Fibroblast of skin of left biceps (primary cell): ENCODE measurements around the gene DLGAP1.
"Not testable (repeated sequence)": the region's sequence is repeated elsewhere in the genome, so short reads cannot be mapped to it uniquely, and the experiment has no call there.

Experiments used
- DNase-seq, 2 experiments: peaks; one replicate each; pipeline ENCODE4 v3.0.0-alpha.2; 2013; ENCODE audit warnings: low read depth in 2 of 2

Gene DLGAP1

DNA sequence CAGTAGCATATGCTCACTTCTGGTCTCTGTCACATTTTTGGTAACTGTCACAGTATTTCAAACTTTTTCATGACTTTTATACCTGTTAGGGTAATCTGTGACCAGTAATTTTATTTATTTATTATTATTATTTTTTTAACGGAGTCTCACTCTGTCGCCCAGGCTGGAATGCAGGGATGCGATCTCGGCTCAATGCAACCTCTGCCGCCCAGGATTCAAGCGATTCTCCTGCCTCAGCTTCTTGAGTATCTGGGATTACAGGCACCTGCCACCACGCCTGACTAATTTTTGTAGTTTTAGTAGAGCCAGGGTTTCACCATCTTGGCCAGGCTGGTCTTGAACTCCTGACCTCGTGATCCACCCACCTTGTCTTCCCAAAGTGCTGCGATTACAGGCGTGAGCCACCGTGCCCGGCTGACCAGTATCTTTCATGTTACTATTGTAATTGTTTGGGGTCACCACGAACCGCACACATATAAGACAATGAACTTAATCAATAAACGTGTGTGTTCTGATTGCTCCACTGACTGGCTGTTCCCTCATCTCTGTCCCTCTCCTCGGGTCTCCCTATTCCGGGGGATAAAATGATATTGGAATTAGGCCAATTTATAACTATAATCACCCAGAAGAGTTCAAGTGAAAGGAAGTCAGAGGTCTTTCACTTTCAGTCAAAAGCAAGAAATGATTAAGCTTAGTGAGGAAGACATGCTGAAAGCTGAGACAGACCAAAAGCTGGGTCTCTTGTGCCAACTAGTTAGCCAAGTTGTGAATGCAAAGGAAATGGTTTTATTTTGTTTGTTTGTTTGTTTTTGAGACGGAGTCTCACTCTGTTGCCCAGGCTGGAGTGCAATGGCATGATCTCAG is 982.2 kb downstream of the DLGAP1 start:
- DNase-seq: no peak

DNA sequence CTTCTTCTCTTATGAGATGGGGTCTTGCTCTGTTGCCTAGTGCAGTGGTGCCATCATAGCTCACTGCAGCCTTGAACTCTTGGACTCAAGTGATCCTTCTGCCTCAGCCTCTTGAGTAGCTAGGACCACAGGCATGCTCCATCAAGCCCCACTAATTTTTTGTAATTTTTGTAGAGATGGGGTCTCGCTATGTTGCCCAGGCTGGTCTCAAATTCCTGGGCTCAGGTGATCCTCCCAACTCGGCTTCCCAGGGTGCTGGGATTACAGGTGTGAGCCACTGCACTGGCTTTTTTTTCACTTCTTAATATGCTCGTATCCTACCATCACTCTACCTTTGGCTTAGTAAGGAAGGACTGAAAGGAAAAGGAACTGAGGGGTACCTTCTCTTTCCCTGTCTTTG is 983.0 kb downstream of the DLGAP1 start:
- DNase-seq: not testable (repeated sequence)

- no peak for DNase-seq
Observed at GRCh38 chr18:3471141-3471648, 983.9 kb downstream of the DLGAP1 start.

DNA sequence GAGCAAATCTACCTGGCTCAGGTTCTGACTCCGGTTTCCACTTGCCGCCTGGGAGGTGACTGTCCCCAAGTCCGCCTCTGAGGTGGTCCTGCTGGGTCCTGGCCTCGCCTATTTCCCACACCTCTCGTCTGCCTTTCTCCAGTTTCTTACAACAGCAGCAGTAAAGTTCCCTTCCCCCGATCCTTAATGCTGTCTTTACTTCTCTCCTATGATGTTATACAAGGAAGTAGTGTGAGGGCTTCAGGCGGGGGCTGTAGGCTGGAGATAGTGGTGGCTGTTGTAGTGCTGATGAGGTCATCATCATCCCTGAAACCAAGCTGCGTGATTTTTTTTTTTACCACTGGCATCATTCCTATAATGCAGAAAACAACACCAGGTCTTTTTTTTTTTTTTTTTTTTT is 986.3 kb downstream of the DLGAP1 start:
- no peak for DNase-seq

DNA sequence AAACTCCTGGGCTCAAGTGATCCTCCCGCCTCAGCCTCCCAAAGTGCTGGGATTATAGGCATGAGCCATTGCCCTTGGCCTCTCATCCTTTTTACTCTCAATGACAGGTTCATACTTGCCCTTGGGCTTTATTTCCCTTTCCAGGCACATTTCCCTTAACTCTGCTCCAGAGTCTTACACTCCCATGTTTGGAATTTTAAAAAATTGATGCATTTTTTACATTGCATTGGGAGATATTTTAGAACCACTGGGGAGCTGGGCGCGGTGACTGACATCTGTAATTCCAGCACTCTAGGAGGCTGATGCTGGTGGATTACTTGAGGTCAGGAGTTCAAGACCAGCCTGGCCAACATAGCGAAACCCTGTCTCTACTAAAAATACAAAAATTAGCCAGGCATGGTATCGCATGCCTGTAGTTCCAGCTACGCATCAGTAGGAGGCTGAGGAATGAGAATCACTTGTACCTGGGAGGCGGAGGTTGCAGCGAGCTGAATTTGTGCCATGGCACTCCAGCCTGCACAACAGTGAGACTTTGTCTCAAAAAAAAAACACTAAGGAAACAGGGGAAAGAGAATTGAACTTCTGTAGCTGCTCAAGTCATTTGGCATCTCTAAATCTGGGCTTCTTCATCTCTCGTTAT is 986.9 kb downstream of the DLGAP1 start:
- no peak for DNase-seq

DNA sequence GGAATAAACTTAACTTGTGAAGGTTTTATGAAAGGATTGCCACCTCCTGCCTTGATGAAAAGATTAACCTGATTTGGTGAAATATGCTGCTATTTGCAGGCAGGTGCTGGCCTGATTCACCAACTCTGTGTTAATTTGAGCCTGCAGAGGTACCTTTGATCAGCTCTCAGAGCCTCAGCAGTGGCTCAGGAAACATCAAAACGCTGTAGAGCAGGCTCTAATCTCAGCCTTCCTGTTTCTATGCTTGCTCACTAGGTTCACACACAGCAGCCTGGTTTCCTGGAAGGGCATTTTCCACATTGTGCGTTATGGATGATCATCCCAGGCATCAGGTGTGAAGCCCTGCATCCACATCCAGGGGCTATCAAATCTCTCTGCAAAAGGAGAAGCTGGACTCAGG is 988.2 kb downstream of the DLGAP1 start:
- DNase-seq: no peak

DNA sequence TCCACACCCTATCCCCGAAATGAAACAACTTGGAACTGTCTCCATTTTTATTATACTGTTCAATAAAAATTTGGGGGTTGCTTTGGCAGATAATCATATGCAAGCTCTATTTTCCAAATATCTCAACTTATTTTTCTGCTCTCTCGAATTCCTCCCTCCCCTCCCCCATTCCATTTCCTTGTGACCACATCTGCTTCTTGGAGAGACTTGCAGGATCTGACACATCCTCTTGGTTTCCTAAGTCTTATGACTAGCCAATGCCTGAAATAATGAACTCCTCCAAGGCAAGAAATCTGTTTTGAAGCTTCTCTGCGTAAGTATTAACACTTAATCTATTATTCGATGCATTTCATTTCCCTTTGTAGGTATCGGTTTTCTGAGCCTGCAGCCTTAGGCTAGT is 989.1 kb downstream of the DLGAP1 start:
- DNase-seq: no peak

- no peak for DNase-seq
Observed at GRCh38 chr18:3463051-3463450, 992.1 kb downstream of the DLGAP1 start.

- DNase-seq: no peak
Observed at GRCh38 chr18:3461704-3462103, 993.4 kb downstream of the DLGAP1 start.

- DNase-seq: no peak
Observed at GRCh38 chr18:3460823-3461398, 994.2 kb downstream of the DLGAP1 start.

DNA sequence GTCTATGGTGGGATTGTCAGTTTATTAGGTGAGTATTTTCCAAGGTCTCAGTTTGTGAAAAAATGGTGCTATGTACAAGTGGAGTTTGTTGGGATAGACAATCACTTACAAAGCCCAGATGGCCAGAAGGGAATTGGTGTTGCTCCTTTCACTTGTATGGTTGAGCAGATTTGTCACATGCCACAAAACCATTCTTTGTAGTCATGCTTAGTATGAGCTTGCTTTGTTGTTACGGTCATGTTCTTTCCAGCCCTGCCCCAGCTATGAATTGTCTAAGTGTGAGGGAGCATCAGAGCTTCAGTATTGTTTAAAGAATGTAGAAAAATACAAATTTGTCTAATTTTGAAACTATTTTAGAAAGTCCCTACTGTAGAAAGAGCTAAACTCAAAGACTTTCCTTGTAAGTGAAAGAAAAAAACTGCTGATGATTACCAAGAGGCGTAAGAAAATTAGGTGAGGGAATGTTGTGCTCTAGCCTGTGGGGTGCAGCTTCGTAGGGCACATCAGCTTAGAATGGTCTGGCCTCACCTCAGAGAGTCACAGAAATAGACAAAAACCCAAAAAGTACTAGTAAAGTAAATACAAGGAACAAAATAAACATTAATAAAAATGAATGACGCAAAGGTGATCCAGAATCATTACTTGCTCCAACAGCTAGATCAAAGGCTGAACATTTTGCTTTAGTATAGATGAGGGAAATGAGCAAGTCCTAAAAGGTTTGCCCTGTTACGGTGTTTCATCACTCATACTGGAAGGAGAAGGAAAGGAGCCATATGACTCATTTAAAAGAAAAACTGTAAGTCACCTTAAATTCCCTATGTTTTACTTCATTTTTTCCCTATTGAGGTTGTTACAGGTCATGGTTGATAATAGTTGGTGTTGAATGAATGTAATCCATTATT is 995.9 kb downstream of the DLGAP1 start:
- no peak for DNase-seq

- DNase-seq: no peak
Observed at GRCh38 chr18:3458378-3458777, 996.7 kb downstream of the DLGAP1 start.

- no peak for DNase-seq
Observed at GRCh38 chr18:3457261-3457724, 997.8 kb downstream of the DLGAP1 start.

DNA sequence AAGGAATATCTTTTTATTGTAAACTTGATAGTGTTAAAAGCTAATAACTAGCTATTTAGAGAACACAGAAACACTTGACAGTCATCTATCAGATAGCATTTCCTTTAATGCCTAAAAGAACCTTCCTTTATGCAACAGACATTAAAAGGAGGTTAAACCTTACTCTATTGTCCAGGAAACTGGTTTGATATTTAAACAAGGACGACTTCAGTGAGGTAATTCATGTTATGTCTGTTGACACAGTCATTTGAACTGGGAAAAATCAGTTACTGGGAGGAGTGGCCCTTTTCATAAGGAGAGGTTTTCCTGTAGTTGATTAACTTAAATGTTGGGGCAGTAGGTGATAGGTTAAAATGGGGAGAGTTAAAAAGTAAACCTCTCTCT is 998.4 kb downstream of the DLGAP1 start:
- no peak for DNase-seq

GRCh38 chr18:3455907-3456685 is 999.0 kb downstream of the DLGAP1 start:
- no peak for DNase-seq

- no peak for DNase-seq
Observed at GRCh38 chr18:3455090-3455635, 999.9 kb downstream of the DLGAP1 start.

GRCh38 chr18:3454365-3455089 is 1000.6 kb downstream of the DLGAP1 start:
- DNase-seq: no peak

DNA sequence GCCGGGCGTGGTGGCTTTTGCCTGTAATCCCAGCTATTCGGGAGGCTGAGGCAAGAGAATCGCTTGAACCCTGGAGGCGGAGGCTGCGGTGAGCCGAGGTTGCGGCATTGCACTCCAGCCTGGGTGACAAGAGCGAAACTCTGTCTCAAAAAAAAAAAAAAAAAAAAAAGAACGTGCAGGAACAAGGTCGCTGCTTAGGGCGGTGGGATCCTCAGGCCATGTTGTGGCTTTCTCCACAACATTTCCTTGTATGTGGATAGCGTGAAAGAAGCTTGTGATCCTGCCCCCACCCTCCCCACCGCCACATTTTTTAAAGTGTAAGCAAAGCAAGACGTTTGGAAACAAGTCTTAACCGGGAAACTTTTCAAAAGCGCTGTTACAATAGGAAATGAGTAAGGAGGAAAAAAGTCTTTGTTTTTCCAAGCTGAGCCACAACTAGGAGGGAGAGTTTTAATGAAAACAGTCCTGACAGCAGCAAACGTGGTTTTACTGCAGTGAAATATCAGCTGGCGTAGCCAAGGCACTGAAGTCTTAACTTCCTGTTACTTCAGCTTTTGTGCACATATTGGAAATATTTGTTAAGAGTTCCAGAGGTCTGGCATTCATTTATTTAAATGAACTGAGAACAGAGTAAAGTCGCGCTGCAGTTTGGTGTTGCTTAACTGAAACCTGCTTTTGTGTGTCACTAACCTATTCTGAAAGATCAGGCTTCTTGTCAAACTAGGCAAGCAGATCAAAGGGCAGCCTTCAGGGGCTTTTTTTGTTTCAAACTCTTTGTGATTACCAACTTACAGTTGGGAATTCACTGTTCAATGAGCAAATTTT is 1001.4 kb downstream of the DLGAP1 start:
- DNase-seq: peak; percentile 98
